Heart right ventricle (tissue), 16 donors: ENCODE measurements around the gene AS3MT. TPM values are rescaled to one million over a fixed set of nuclear protein-coding genes. Genes with fewer than 3 reads are reported as not detected.

Source experiments
- ATAC-seq, 8 donors: fragments of 200-7000 bp; cut with Tn5 transposase; one replicate each; pipeline ENCODE4 v1.9.1; 2020; ENCODE audit warnings: mild to moderate bottlenecking in 8 of 8, moderate library complexity in 8 of 8, moderate number of reproducible peaks in 1 of 8
- DNase-seq, 2 donors: peaks; one replicate each; pipeline ENCODE4 v3.0.0-alpha.2; 2020
- H3K27ac ChIP-seq, 10 donors: fragments of 200-600 bp; sonication (generic) in 2 of 10; one replicate each; pipeline versions ENCODE4 v1.5.0 to v1.8.0; 2020 to 2022; ENCODE audit warnings: mild to moderate bottlenecking in 3 of 10
- H3K27me3 ChIP-seq, 7 donors: fragments of 200-600 bp; one replicate each; pipeline ENCODE4 v1.8.0; 2021 to 2022; ENCODE audit warnings: mild to moderate bottlenecking in 2 of 7
- H3K36me3 ChIP-seq, 9 donors: fragments of 200-600 bp; sonication (generic) in 1 of 9; one replicate each; pipeline versions ENCODE4 v1.5.0 to v1.8.0; 2020 to 2022; ENCODE audit warnings: mild to moderate bottlenecking in 2 of 9
- H3K4me1 ChIP-seq, 9 donors: fragments of 200-600 bp; sonication (generic) in 1 of 9; one replicate each; pipeline versions ENCODE4 v1.5.0 to v1.8.0; 2020 to 2022; ENCODE audit warnings: mild to moderate bottlenecking in 4 of 9
- H3K4me3 ChIP-seq, 10 donors: fragments of 200-600 bp; sonication (generic) in 2 of 10; one replicate each; pipeline versions ENCODE4 v1.5.0 to v1.8.0; 2020 to 2022; ENCODE audit warnings: mild to moderate bottlenecking in 7 of 10, moderate library complexity in 2 of 10
- H3K9me3 ChIP-seq, 11 donors: fragments of 200-600 bp in 10 of 11; sonication (generic) in 2 of 11; one replicate each; pipeline versions ENCODE4 v1.5.0 to v1.8.0; 2013 to 2022; ENCODE audit warnings: mild to moderate bottlenecking in 2 of 11, control low read depth in 1 of 11, moderate library complexity in 1 of 11
- WGBS, 2 donors: extraction: QIAGEN DNeasy Blood & Tissue Kit; methylation state at CpG; one replicate each; pipeline ENCODE4 v1.1.7; 2013; ENCODE audit warnings: inconsistent platforms in 1 of 2; 5-methylcytosine and 5-hydroxymethylcytosine counted together
- intact Hi-C, 10 donors: fragments of 100-400 bp; cut with DNase I; formaldehyde crosslinking; loops; one replicate each; pipeline versions ENCODE4 v1.11.1 to v1.14.2; 2022
- polyA plus RNA-seq, 2 donors: library from polyadenylated mRNA; stranded (reverse); fragments of 200-250 nt; gene quantifications; one replicate each; pipeline ENCODE4 v1.2.3, GENCODE V29; 2013
- total RNA-seq, 10 donors: library from RNA; stranded (reverse); fragmentation: NEBNext Ultra II Directional in 3 of 10; extraction: Animal tissue kit (Norgen Biotek cat#: 25700) in 3 of 10; gene quantifications; one replicate each; pipeline versions ENCODE4 v1.2.1 to v1.2.4, GENCODE V29; 2021 to 2023
- TF ChIP-seq, protein P1 (sequence below), 9 donors: fragments of 200-600 bp; sonication (generic) in 2 of 9; IDR thresholded peaks; one replicate each; pipeline versions ENCODE4 v1.5.0 to v1.8.0; 2021 to 2022; ENCODE audit warnings: antibody characterized with exemption in 9 of 9, mild to moderate bottlenecking in 5 of 9, moderate library complexity in 1 of 9
- donor health status: Arrhythmogenic right ventricular cardiomyopathy.
- donor health status: ischemic (EF 13 %, LVEDD 7.1; RV severe dilation, severe dysfunction).
- donor health status: healthy with polysubstance abuse.
- donor health status: DM: no; HTN: yes; CAD: no.
- donor health status: DM: no; HTN: no; CAD: no.
- donor health status: ischemic (EF 25% LVEDD 6.9; RV normal size, moderate dysfunction).
- donor health status: ischemic (EF 25% LVEDD 5.7; RV mildly dilated, moderate dysfunction).
- donor health status: healthy.
- donor health status: DM: yes; HTN: yes; CAD: no.
- donor health status: Ischemic cardiomyopathy.
- donor health status: ischemic (EF 35%, LVEDD 5.7; RV mildly dilated, moderate dysfunction).
- donor health status: nonischemic (EF 11% LVEDD 7.7; RV severe dilation, severe dysfunction).
- donor health status: DM: yes; HTN: yes; CAD: no.
- donor health status: PGD.
- donor health status: ischemic (EF 29% LVEDD 5.4; RV normal size, mild dysfunction).
- donor health status: nonischemic (EF 23%, LVEDD 6.1; RV moderate dilation, normal function).

Gene AS3MT
- total and polyA plus RNA-seq, 12 donors = 6.6 to 59.4 (median 15.4) TPM

DNA sequence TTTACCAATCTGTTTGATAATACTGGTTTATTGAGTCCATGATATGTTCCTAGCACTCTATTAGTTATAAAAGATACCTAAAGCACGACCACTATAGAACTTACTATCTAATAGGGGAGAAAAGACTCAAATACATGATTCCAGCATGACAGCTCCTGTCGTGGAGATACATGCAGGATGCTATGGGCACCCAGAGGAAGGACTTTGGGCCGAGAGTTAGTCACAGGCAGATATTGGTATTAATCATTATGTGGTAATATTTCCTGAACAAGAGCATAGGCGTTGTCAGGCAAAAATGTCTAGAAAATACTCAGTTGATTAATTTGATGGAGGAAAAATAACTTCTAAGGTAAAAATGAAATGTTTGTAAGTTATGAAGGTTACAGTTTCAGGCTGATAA, 80.6 kb downstream of the AS3MT start:
- WGBS, 2 donors = 83 to 85% methylated on average over 4 of the region's 4 CpGs
- DNase-seq (no peak), ATAC-seq (no peak)
- Histone ChIP-seq H3K4me3 (no peak overlapping the region), H3K9me3 (no peaks in the 10 kb centered on the region), H3K27me3 (no peaks in the 10 kb centered on the region), H3K36me3 (no peaks in the 10 kb centered on the region), H3K27ac (no peak overlapping the region), H3K4me1 (peaks cover 0 to 22% (median 11%) of the 10 kb centered on the region in 9 donors)
- TF ChIP-seq, protein P1, sequence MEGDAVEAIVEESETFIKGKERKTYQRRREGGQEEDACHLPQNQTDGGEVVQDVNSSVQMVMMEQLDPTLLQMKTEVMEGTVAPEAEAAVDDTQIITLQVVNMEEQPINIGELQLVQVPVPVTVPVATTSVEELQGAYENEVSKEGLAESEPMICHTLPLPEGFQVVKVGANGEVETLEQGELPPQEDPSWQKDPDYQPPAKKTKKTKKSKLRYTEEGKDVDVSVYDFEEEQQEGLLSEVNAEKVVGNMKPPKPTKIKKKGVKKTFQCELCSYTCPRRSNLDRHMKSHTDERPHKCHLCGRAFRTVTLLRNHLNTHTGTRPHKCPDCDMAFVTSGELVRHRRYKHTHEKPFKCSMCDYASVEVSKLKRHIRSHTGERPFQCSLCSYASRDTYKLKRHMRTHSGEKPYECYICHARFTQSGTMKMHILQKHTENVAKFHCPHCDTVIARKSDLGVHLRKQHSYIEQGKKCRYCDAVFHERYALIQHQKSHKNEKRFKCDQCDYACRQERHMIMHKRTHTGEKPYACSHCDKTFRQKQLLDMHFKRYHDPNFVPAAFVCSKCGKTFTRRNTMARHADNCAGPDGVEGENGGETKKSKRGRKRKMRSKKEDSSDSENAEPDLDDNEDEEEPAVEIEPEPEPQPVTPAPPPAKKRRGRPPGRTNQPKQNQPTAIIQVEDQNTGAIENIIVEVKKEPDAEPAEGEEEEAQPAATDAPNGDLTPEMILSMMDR (IDR thresholded peaks at IDR 0.05) = no peak
- intact Hi-C loops = loop anchor here in 1 of 10 donors (10.0 kb wide), 1 partner anchor 85 kb away; no protein-coding TSS in a partner anchor

DNA sequence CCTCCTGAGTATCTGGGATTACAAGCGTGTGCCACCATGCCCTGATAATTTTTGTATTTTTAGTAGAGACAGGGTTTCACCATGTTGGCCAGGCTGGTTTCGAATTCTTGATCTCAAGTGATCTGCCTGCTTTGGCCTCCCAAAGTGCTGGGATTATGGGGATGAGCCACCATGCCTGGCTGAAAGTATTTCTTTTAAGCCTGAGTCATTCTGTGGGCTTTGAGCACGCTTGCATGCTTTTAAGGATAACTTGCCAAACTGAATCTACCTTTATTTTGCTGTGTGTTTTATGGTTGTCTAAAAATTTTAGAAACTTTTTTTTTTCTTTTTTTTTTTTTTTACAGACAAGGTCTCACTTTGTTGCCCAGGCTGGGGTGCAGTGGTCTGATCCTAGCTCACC, 82.0 kb downstream of the AS3MT start:
- H3K4me1 ChIP-seq = peaks cover 0 to 8% (median 0%) of the 10 kb centered on the region in 9 donors
- H3K27ac ChIP-seq = no peak overlapping the region
- ATAC-seq = no peak
- H3K4me3 ChIP-seq = no peak overlapping the region
- TF ChIP-seq, protein P1 (IDR thresholded peaks at IDR 0.05) = no peak
- H3K9me3 ChIP-seq = no peaks in the 10 kb centered on the region
- no peaks in the 10 kb centered on the region for H3K27me3 ChIP-seq
- no peaks in the 10 kb centered on the region for H3K36me3 ChIP-seq
- intact Hi-C loops = no loop called here
- WGBS, 2 donors = 97 to 98% methylated on average over 3 of the region's 3 CpGs
- no peak for DNase-seq

Other genes with a start within 250 kb of the AS3MT start
- gene TRIM8, start 225.0 kb upstream of the AS3MT start, total RNA-seq = 100 to 1,000 TPM in 4 of 10 donors, 10 to 100 TPM in 6; 82.6 to 147 (median 90.4) TPM
- 10 to 100 TPM; 27.9 to 67.0 TPM for gene TRIM8, start 225.0 kb upstream of the AS3MT start, polyA plus RNA-seq
- gene ARL3, start 155.1 kb upstream of the AS3MT start, total RNA-seq = 10 to 100 TPM; 10.9 to 17.8 (median 13.6) TPM
- gene ARL3, start 155.1 kb upstream of the AS3MT start, polyA plus RNA-seq = 10 to 100 TPM in 1 of 2 donors, 1 to 10 TPM in 1; 5.0 to 15.8 TPM
- 1 to 10 TPM in 9 of 10 donors, under 1 TPM in 1; 0.89 to 4.5 (median 2.3) TPM for gene SFXN2, start 154.8 kb upstream of the AS3MT start, total RNA-seq
- gene SFXN2, start 154.8 kb upstream of the AS3MT start, polyA plus RNA-seq = 1 to 10 TPM; 2.5 to 4.3 TPM
- gene WBP1L, start 125.5 kb upstream of the AS3MT start, total RNA-seq = 10 to 100 TPM; 17.3 to 33.3 (median 21.0) TPM
- gene WBP1L, start 125.5 kb upstream of the AS3MT start, polyA plus RNA-seq = 10 to 100 TPM; 14.3 to 17.5 TPM
- under 1 TPM in 1 of 10 donors, not detected in 9; 0.16 TPM for gene CYP17A1, start 32.1 kb upstream of the AS3MT start, total RNA-seq
- gene CYP17A1, start 32.1 kb upstream of the AS3MT start, polyA plus RNA-seq = under 1 TPM; 0.14 to 0.15 TPM
- 10 to 100 TPM; 14.5 to 24.2 (median 17.6) TPM for gene BORCS7, start 15.2 kb upstream of the AS3MT start, total RNA-seq
- 10 to 100 TPM; 18.0 to 19.7 TPM for gene BORCS7, start 15.2 kb upstream of the AS3MT start, polyA plus RNA-seq
- 1 to 10 TPM; 2.0 to 5.3 (median 4.1) TPM for gene CNNM2, start 48.8 kb downstream of the AS3MT start, total RNA-seq
- gene CNNM2, start 48.8 kb downstream of the AS3MT start, polyA plus RNA-seq = 1 to 10 TPM; 1.3 to 1.9 TPM